A673 (cell line): ENCODE results near the gene PIGS.

Experiments used
- EZH2 ChIP-seq: fragments of 200-600 bp; sonication (generic); IDR thresholded peaks from 2 replicates; pipeline ENCODE4 v1.6.1; 2017; ENCODE audit warnings: borderline replicate concordance, low read depth, mild to moderate bottlenecking, mixed read lengths, antibody characterized with exemption, low read length; ENCODE audit not compliant: poor library complexity, severe bottlenecking
- TF ChIP-seq, protein P1 (sequence below): fragments of 300-800, 200-600 bp; sonication (generic); conservative IDR thresholded peaks from 2 replicates; pipeline ENCODE4 v1.5.1; 2017; ENCODE audit warnings: low read depth, mild to moderate bottlenecking, antibody characterized with exemption, low read length, moderate library complexity, mixed read lengths

- TF ChIP-seq, protein P1, sequence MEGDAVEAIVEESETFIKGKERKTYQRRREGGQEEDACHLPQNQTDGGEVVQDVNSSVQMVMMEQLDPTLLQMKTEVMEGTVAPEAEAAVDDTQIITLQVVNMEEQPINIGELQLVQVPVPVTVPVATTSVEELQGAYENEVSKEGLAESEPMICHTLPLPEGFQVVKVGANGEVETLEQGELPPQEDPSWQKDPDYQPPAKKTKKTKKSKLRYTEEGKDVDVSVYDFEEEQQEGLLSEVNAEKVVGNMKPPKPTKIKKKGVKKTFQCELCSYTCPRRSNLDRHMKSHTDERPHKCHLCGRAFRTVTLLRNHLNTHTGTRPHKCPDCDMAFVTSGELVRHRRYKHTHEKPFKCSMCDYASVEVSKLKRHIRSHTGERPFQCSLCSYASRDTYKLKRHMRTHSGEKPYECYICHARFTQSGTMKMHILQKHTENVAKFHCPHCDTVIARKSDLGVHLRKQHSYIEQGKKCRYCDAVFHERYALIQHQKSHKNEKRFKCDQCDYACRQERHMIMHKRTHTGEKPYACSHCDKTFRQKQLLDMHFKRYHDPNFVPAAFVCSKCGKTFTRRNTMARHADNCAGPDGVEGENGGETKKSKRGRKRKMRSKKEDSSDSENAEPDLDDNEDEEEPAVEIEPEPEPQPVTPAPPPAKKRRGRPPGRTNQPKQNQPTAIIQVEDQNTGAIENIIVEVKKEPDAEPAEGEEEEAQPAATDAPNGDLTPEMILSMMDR: no peak
- no peak for TF ChIP-seq EZH2
These were observed 26.5 kb upstream of the PIGS start for GRCh38 chr17:28597606-28598383.
